HCT116 (cell line): ENCODE measurements around the gene HSD3B7.

ENCODE experiments used
- EZH2 ChIP-seq: fragments of 200-600 bp; sonication (generic); IDR thresholded peaks from 2 replicates; pipeline ENCODE4 v1.6.1; 2017; ENCODE audit warnings: antibody characterized with exemption, mixed run types
- POLR2A ChIP-seq: IDR thresholded peaks from 2 replicates; pipeline ENCODE4 v1.7.0; 2011; ENCODE audit warnings: borderline replicate concordance; ENCODE audit not compliant: insufficient read depth, insufficient read length; ENCODE audit errors: extremely low read depth
- POLR2AphosphoS5 ChIP-seq: IDR thresholded peaks from 2 replicates; pipeline ENCODE4 v1.6.1; 2011; ENCODE audit warnings: mild to moderate bottlenecking, low read depth, low read length, moderate library complexity
- REST ChIP-seq: IDR thresholded peaks from 2 replicates; pipeline ENCODE4 v1.6.1; 2012; ENCODE audit warnings: low read depth
- TF ChIP-seq, protein P1 (sequence below), 3 experiments: fragments of 200-600 bp in 1 of 3; sonication (generic) in 1 of 3; IDR thresholded peaks in 2 of 3; conservative IDR thresholded peaks in 1 of 3; 2 replicates each; pipeline ENCODE4 v1.5.1; 2012 to 2017; ENCODE audit warnings: low read depth in 2 of 3, low read length in 2 of 3, antibody characterized with exemption in 1 of 3, borderline replicate concordance in 1 of 3, control low read depth in 1 of 3, mild to moderate bottlenecking in 1 of 3, mixed read lengths in 1 of 3, mixed run types in 1 of 3, moderate library complexity in 1 of 3; ENCODE audit not compliant: insufficient read depth in 1 of 3

DNA sequence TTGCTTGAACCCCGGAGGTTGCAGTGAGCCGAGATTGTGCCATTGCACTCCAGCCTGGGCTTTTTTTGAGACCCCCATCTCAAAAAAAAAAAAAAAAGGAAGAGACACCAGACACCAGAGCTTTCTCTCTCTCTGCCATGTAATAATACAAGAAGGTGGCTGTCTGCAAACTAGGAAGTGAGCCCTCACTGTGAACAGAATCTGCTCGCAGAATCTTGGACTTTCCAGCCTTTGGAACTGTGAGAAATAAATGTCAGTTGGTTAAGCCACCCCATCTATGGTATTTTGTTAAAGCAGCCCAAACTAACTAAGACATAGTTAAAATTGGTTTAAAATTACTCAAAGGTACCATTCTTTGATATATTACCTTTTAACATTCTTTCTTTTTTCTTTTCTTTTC lies 35.5 kb downstream of the HSD3B7 start:
- TF ChIP-seq, protein P1, sequence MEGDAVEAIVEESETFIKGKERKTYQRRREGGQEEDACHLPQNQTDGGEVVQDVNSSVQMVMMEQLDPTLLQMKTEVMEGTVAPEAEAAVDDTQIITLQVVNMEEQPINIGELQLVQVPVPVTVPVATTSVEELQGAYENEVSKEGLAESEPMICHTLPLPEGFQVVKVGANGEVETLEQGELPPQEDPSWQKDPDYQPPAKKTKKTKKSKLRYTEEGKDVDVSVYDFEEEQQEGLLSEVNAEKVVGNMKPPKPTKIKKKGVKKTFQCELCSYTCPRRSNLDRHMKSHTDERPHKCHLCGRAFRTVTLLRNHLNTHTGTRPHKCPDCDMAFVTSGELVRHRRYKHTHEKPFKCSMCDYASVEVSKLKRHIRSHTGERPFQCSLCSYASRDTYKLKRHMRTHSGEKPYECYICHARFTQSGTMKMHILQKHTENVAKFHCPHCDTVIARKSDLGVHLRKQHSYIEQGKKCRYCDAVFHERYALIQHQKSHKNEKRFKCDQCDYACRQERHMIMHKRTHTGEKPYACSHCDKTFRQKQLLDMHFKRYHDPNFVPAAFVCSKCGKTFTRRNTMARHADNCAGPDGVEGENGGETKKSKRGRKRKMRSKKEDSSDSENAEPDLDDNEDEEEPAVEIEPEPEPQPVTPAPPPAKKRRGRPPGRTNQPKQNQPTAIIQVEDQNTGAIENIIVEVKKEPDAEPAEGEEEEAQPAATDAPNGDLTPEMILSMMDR (IDR thresholded peaks at IDR 0.05 in 2 of 3, conservative IDR thresholded peaks at IDR 0.05 in 1 of 3; ENCODE audit: borderline replicate concordance in 1 of 3, insufficient read depth in 1 of 3, low read depth in 2 of 3, low read length in 2 of 3) = no peak
- no peak for TF ChIP-seq REST
- TF ChIP-seq POLR2A = no peak
- TF ChIP-seq EZH2 = no peak
- TF ChIP-seq POLR2AphosphoS5 = no peak
